Activated CD8-positive, alpha-beta T cell treated with anti-CD3 and anti-CD28 coated beads for 36 hours (primary cell): ENCODE data around the gene FBXO28. TPM values are rescaled to one million over a fixed set of nuclear protein-coding genes. Genes with fewer than 3 reads are reported as not detected.

Source experiments
- ATAC-seq: fragments of 200-7000 bp; cut with Tn5 transposase; one replicate; pipeline ENCODE4 v1.10.0; 2021; ENCODE audit warnings: mild to moderate bottlenecking, moderate library complexity
- CTCF ChIA-PET: fragments of 350-600 bp; sonication (Branson Sonifier 250); formaldehyde crosslinking; loops from one replicate; lab custom pipeline; 2021; ENCODE audit warnings: antibody characterized with exemption; lab: Charles Lee
- POLR2A ChIA-PET: fragments of 350-600 bp; sonication (Branson Sonifier 250); formaldehyde crosslinking; loops from one replicate; lab custom pipeline; 2021; ENCODE audit warnings: antibody characterized with exemption; lab: Charles Lee
- DNase-seq: peaks from one replicate; pipeline ENCODE4 v3.0.0-alpha.2; 2020
- H3K27ac Mint-ChIP-seq: one replicate; pipeline ENCODE4 v1.8.0; 2021; ENCODE audit warnings: mild to moderate bottlenecking, mixed read lengths
- H3K27me3 Mint-ChIP-seq: one replicate; pipeline ENCODE4 v1.8.0; 2021; ENCODE audit warnings: mixed read lengths
- H3K36me3 Mint-ChIP-seq: one replicate; pipeline ENCODE4 v1.8.0; 2021; ENCODE audit warnings: low read depth, mixed read lengths
- H3K4me1 Mint-ChIP-seq: one replicate; pipeline ENCODE4 v1.8.0; 2021; ENCODE audit warnings: low read depth, mixed read lengths
- H3K4me3 Mint-ChIP-seq: one replicate; pipeline ENCODE4 v1.8.0; 2021; ENCODE audit warnings: mild to moderate bottlenecking, moderate library complexity, mixed read lengths
- H3K9me3 Mint-ChIP-seq: one replicate; pipeline ENCODE4 v1.8.0; 2021; ENCODE audit warnings: mixed read lengths
- intact Hi-C: fragments of 100-400 bp; cut with micrococcal nuclease; formaldehyde crosslinking; loops from one replicate; pipeline ENCODE4 v1.10.0; 2022
- total RNA-seq, 2 experiments: library from RNA; stranded (reverse); gene quantifications; one replicate each; pipeline ENCODE4 v1.2.3, GENCODE V29; 2021
- TF ChIP-seq, protein P1 (sequence below): fragments of 200-600 bp; IDR thresholded peaks from one replicate; pipeline ENCODE4 v1.8.0; 2022; ENCODE audit warnings: antibody characterized with exemption, mild to moderate bottlenecking

Gene FBXO28
- total RNA-seq, 2 experiments from 2014 or later, result 21.5 to 21.7 TPM

DNA sequence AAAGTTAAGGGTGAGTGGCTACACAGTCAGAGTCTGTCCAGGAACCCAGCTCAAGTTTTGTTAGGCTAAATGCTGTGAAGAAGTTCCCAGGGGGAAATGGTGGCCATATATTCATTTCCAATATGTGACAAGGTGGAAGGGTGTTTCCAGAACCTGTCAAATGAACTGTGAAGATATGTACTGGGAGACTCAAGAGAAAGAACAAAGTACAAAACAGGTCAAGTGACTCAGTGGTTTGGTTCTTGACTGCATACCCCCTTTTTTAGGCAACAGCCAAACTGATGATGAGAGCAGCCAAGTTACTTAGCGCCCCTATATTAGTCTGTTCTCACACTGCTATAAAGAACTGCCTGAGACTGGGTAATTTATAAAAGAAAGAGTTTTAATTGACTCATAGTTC is 18.6 kb upstream of the FBXO28 start:
- H3K36me3 Mint-ChIP-seq, result no peaks in the 10 kb centered on the region
- DNase-seq (no peak), ATAC-seq (no peak)
- peaks cover 9% of the 10 kb centered on the region for H3K27me3 Mint-ChIP-seq
- TF ChIP-seq, protein P1, sequence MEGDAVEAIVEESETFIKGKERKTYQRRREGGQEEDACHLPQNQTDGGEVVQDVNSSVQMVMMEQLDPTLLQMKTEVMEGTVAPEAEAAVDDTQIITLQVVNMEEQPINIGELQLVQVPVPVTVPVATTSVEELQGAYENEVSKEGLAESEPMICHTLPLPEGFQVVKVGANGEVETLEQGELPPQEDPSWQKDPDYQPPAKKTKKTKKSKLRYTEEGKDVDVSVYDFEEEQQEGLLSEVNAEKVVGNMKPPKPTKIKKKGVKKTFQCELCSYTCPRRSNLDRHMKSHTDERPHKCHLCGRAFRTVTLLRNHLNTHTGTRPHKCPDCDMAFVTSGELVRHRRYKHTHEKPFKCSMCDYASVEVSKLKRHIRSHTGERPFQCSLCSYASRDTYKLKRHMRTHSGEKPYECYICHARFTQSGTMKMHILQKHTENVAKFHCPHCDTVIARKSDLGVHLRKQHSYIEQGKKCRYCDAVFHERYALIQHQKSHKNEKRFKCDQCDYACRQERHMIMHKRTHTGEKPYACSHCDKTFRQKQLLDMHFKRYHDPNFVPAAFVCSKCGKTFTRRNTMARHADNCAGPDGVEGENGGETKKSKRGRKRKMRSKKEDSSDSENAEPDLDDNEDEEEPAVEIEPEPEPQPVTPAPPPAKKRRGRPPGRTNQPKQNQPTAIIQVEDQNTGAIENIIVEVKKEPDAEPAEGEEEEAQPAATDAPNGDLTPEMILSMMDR, result no peak
- no peak overlapping the region for H3K4me3 Mint-ChIP-seq
- no peak overlapping the region for H3K27ac Mint-ChIP-seq
- POLR2A ChIA-PET, result interaction anchor here (0.6 kb wide), 1 partner anchor 10 kb away, joined by 3 read pairs; no protein-coding TSS in a partner anchor
- intact Hi-C loops, result no loop called here
- no peaks in the 10 kb centered on the region for H3K4me1 Mint-ChIP-seq
- H3K9me3 Mint-ChIP-seq, result no peaks in the 10 kb centered on the region
- CTCF ChIA-PET, result interaction anchor here (0.8 kb wide), 1 partner anchor 12 kb away, joined by 3 read pairs; no protein-coding TSS in a partner anchor

DNA sequence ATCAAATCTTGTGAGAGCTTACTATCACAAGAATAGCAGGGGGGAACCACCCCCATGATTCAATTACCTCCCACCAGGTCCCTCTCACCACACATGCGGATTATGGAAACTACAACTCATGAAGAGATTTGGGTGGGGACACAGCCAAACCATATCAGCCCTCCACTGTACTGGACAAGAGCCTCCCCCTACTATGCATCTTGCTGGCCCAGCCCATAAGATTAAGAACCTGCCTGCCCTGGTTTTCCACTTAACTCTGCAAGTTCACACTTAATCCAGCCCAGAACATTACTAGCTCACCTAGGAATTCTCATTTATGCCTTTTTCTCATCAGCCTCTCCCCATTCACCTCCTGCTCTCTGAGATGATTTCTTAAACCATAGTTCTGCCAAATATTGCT is 18.0 kb upstream of the FBXO28 start:
- H3K9me3 Mint-ChIP-seq, result no peaks in the 10 kb centered on the region
- ChIA-PET POLR2A (interaction anchor here (0.6 kb wide), 1 partner anchor 10 kb away, joined by 3 read pairs; no protein-coding TSS in a partner anchor), CTCF (no interaction called here)
- TF ChIP-seq, protein P1, result no peak
- ATAC-seq, result no peak
- no peak overlapping the region for H3K27ac Mint-ChIP-seq
- no peak overlapping the region for H3K4me3 Mint-ChIP-seq
- no peak for DNase-seq
- H3K4me1 Mint-ChIP-seq, result no peaks in the 10 kb centered on the region
- intact Hi-C loops, result no loop called here
- H3K27me3 Mint-ChIP-seq, result peaks cover 9% of the 10 kb centered on the region
- H3K36me3 Mint-ChIP-seq, result no peaks in the 10 kb centered on the region

DNA sequence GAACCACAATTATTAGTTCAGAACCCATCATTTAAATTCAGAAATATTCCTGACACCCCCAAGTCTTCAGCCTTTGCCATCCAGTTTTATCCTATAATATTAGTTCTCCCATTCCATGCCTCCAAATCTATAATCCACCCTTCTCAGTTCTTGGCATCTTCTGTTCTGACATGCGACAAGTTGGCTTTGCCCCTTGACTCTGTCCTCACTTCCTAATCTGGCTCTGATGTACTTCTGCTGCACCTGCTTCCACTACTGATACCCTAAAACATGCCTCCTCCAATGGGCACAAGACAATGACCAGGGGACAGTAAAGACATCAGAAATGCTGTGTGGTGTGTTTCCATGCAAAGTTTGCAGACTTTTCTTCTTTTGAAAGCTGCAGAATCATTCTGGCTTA is 17.1 kb upstream of the FBXO28 start:
- Mint-ChIP-seq H3K4me1 (no peaks in the 10 kb centered on the region), H3K27ac (no peak overlapping the region), H3K36me3 (no peaks in the 10 kb centered on the region), H3K9me3 (no peaks in the 10 kb centered on the region), H3K4me3 (no peak overlapping the region), H3K27me3 (peaks cover 9% of the 10 kb centered on the region)
- no peak for DNase-seq
- CTCF ChIA-PET, result no interaction called here
- intact Hi-C loops, result no loop called here
- TF ChIP-seq, protein P1, result no peak
- ATAC-seq, result no peak
- POLR2A ChIA-PET, result no interaction called here

DNA sequence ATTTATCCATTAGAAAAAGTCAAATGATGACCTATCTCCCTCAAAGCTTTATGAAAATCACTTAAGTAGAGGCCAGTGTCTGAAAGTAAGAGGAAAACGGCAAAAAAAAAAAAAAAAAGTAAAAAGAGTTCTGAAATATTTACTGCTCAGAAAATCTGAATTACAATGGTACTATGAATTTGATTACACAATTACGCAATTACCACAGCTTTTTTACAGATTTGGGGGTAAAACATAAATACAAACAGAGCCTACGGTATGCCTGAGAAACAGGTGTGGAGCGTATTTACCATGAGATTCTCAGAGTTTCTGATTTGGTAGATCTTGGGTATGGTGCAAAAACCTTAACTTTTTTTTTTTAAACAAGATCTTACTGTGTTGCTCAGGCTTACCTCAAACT is 15.9 kb upstream of the FBXO28 start:
- TF ChIP-seq, protein P1, result no peak
- no peak overlapping the region for H3K4me3 Mint-ChIP-seq
- POLR2A ChIA-PET, result interaction anchor here (1.4 kb wide), 1 partner anchor 22 kb away, joined by 3 read pairs; no protein-coding TSS in a partner anchor

DNA sequence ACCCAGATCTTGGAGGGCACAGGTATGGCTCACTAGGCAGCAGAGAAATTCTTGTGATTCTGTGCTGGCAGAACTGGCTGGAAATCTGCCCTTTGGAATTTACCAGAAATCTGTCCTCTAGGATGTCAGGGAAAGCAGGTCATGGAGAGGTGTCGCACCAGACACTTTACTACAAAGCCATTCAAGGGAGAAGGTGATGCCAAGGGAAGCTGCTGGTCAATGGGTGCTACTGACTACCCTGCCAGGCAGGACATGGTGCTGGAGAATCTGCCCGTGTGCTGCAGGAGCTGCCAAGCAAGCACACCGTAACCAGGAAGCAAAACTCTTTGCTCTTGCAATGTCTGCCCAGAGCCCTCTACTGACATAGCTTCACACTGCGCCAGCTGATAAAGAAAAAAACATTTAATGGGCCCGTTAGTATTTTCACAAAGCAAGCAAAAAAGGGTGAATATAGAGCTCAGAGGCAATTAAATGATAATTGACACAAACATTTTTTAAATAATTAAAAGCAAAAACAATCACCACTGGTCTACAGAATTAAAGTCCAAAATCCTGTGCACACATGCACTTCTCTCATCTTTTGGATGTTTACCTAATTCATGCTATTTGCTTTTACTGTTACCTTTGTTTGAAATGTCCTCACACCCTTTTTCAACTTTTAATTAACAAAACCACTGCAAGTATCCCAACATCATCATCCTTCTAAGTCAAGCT is 7.2 kb upstream of the FBXO28 start:
- Mint-ChIP-seq H3K4me3 (no peak overlapping the region), H3K36me3 (no peaks in the 10 kb centered on the region), H3K9me3 (no peaks in the 10 kb centered on the region), H3K27ac (no peak overlapping the region), H3K27me3 (peaks cover 7% of the 10 kb centered on the region), H3K4me1 (no peaks in the 10 kb centered on the region)
- DNase-seq (peak; percentile 29), ATAC-seq (peak; percentile 75)
- TF ChIP-seq, protein P1, result peak; percentile 13
- ChIA-PET CTCF (interaction anchor here (1.1 to 1.7 kb wide), 6 partner anchors 9 to 227 kb away, joined by 3 to 6 read pairs (median 4); no protein-coding TSS in a partner anchor), POLR2A (no interaction called here)
- intact Hi-C loops, result no loop called here

More for the DNA sequence above, 15.9 kb upstream of the FBXO28 start:
- DNase-seq, result no peak
- Mint-ChIP-seq H3K4me1 (no peaks in the 10 kb centered on the region), H3K36me3 (no peaks in the 10 kb centered on the region), H3K9me3 (no peaks in the 10 kb centered on the region), H3K27me3 (peaks cover 5% of the 10 kb centered on the region), H3K27ac (no peak overlapping the region)
- CTCF ChIA-PET, result no interaction called here
- no peak for ATAC-seq
- intact Hi-C loops, result no loop called here
